Hypothalamus (tissue), 51 donors: ENCODE measurements around the gene NPFFR1.

Source experiments
- DNase-seq, 51 donors: peaks; one replicate each; lab custom pipeline; 2025; lab: John Stamatoyannopoulos, UW

The NPFFR1 gene

DNA sequence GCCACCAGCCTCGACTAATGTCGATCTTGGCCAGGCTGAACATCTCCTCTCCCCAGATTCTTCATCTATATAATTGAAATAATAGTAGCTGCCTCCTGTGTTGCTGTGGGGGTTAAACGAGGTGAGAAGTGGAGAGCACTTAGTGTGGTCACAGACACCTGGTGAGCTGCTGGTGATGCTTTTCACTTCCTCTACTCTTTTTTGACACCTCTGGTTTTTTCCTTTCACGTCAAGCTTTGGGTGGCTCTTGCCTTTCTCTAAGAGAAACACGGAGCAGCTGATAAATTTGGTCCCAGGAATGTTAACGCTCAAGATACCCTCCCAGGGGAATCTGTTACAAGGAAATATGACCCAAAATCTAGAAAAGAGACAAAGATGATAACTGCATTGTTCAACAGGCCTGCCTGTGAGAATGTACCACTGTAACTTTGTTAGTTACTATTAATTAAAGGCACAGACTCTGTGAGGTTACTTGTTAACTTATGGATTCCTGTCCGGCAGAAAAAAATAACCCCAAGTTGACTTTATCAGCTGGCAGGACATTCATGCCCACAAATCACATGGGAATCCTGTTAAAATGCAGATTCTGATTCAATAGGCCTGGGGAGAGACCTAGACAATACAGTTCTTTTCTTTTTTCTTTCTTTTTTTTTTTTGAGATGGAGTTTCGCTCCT, 9.5 kb upstream of the NPFFR1 start:
- DNase-seq: no peak

DNA sequence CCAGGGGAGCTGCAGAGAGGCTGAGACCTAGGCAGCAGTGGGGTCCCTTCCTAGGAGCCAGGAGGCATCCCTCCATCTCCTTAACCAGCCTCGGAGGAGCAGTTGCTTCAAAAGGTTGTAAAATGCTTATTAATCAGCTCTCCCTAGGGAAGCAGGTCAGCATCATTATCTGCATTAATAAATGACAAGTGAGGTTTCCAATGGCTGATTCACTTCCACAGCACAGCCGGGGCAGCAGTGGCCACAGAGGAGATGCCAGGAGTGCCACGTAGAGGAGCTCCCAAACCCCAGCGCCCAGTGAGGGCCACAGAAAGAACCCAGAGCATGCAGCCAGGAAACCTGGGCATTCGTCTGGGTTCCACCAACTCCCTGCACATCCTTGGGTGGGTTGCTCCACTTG, 8.2 kb upstream of the NPFFR1 start:
- DNase-seq: no peak

GRCh38 chr10:70289739-70290138, 5.9 kb upstream of the NPFFR1 start:
- DNase-seq: no peak

DNA sequence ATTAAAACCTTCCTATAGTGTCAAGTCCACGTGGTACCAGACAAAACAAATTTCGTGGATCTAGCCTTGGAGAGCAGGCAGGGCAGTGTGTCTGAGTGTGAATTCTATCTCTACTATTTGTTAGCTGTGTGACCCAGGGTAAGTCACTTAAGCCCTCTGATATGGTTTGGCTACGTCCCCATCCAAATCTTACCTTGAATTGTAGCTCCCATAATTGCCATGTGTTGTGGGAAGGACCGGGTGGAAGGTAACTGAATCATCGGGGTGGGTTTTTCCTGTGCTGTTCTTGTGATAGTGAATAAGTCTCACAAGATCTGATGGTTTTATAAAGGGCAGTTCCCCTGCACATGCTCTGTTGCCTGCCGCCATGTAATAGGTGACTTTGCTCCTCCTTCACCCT, 2.8 kb upstream of the NPFFR1 start:
- no peak for DNase-seq

DNA sequence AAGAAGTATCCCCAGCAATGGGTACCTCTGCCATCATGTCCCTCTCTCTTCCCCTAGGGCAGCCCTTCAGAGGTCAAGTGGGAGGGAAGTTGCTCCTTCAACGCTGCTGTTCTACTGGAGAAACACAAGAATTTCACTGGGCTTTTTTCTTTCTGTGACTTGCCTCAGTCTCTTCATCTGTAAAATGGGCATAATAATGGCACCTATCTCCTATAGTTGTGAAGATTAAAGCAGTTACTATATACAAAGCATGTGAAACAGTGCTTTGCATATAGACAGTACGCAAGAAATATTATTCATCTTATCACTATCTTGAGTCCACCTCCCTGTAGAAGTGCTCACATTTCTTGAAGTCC, 1.6 kb upstream of the NPFFR1 start:
- no peak for DNase-seq

DNA sequence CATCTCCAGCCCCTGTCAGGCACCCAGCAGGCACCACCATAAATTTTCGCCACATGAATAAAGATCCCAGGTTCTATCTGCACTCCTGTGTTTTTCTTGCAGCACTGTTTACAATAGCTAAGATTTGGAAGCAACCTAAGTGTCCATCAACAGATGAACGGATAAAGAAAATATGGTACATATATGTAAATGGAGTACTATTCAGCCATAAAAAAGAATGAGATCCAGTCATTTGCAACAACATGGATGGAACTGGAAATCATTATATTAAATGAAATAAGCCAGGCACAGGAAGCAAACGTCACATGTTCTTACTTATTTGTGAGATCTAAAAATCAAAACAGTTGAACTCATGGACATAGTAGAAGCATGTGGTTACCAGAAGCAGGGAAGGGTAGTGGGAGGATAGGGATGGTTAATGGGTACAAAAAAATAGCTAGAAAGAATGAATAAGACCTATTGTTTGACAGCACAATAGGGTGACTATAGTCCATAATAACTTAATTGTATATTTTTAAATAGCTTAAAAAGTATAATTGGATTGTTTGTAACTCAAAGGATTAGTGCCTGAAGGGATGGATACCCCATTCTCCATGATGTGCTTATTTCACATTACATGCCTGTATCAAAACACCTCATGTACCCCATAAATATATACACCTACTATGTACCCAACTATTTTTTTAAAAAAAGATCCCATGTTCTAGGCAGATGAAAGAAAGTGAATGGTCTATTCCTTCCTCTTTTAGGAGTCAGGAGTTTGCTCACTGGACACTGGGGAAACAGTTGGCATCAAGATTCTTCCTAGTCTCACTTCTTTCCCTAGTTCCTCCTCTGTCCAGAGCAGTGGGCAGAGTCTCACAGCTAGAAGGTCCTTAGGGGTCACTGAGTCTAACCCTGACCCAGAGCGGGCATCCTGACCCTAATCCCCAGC, 1.0 kb upstream of the NPFFR1 start:
- DNase-seq: no peak

DNA sequence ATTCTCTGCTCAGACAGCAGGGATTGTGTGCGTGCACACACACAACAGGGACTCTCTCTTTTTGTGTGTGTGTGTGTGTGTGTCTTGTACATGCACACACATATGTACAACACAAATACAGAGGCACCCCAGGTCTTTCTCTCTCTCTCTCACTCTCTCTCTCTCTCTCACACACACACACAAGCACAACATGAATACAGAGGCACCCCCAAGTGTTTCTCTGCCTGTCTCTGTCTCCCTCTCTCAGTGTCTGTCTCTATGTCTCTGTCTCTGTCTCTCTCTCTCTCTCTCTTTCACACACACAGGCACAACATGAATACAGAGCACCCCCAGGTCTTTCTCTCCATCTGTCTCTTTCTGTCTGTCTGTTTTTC, 746 bp downstream of the NPFFR1 start:
- DNase-seq: no peak

- DNase-seq: no peak
Observed at GRCh38 chr10:70281609-70282008, 2.2 kb downstream of the NPFFR1 start.

- no peak for DNase-seq
Observed at GRCh38 chr10:70280099-70280498, 3.7 kb downstream of the NPFFR1 start.

DNA sequence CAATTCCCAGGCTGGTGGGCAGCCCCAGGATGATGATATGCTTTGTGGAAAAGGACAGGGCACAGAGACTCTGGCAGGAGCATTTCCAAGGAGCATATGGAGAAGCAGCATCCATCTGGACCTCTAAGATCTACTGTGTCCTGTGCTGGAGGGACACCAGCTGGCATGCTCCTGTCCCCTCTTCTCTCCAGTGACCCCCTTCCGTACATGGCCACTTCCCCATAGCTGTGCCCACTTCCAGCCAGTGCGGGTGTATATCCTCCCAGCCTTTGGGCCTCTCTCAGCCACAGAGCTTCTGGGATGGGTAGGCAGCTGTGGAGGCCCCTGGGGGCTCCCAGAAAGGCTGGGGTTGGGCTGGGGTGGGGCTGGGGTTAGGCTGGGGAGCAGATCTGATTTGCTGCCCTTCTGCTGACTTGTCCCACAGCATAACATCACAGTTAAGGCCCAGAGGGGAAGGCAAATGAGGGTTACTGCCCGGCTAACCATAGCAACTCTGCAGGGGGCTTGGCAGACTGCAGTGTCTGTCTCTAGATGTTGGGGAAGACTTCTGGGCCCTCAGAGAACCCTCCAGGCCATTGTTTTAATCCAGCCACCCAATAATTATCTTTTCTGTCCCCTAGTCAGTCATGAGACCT, 6.3 kb downstream of the NPFFR1 start:
- no peak for DNase-seq

DNA sequence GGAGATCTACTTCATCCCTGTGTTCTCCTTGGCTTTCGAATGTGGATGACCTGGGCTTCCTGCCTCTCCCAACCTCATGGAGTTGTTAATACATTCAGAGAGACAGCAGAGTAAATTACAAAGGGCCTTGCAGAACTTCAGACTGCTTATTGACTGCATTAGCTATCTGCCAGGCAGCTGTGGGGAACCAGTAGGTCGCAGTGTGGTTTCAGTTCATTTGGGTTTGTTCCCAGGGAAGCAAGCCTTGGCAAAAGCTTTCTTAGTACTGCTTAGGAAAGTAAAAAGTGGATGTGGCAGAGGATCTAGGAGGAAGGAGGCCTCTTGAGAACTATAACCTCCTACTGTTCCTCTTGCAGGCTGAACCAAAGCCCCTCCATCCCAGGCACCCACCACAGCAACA, 9.2 kb downstream of the NPFFR1 start:
- DNase-seq: peak in 20 of 51 donors; percentile 13 to 68 (median 38)

DNA sequence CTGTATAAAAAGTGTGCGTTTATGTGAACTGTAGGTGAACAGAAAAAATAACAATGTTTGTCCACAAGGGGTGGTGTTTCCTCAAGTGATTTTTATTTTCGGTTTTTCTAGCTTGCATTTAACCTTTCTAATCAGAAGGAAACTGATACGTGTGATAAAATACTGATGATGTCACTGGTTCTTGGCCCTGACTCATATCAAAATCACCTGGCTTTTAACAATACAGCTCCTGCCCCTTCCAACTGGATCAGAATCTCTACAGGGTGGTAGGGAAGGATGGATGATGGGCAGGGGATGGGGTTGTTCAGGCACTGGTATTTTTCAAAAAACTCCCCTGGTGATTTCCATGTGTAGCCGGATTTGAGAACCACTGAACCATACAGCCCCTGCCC, 10.9 kb downstream of the NPFFR1 start:
- DNase-seq: no peak

DNA sequence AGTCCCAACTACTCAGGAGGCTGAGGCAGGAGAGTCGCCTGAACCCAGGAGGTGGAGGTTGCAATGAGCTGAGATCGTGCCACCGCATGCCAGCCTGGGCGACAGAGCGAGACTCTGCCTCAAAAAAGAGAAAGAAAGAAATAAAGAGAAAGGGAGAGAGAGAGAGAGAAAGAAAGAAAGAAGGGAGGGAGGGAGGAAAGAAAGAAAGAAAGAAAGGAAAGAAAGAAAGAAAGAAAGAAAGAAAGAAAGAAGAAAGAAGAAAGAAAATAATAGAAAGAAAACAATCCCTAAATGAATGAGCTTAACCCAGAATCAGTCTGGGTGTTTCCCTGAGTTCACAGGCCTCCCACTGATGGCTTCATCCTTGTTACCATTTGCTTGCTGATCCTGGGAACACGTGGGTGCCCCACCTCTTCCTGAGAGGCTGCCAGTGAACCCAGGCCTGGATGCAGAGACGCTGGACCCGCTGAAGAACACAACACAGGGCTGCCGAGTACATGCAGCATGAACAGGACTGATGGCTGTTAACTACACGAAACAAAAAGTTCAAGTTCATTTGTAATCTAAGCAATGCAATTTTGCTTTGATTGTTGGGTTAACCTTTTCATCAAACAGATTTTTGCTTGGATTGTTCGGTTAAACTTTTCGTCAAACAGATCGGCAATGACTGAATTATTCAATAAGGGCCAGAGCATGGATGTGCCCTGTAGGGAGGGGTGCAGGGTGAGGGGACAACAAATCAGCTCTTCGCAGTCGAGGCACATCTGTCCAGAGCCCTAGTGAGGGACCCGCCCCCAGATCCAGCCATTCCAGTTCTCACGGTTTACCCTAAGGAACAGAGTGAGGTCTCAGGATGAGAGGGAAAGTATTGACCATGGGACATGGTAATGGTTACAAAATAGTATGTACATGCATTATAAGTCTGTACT, 11.5 kb downstream of the NPFFR1 start:
- peak in 3 of 51 donors; percentile 5 to 12 (median 6) for DNase-seq

GRCh38 chr10:70270952-70271351, 12.9 kb downstream of the NPFFR1 start:
- no peak for DNase-seq

GRCh38 chr10:70269741-70270140, 14.1 kb downstream of the NPFFR1 start:
- no peak for DNase-seq

- DNase-seq: no peak
Observed at GRCh38 chr10:70268376-70268775, 15.4 kb downstream of the NPFFR1 start.

DNA sequence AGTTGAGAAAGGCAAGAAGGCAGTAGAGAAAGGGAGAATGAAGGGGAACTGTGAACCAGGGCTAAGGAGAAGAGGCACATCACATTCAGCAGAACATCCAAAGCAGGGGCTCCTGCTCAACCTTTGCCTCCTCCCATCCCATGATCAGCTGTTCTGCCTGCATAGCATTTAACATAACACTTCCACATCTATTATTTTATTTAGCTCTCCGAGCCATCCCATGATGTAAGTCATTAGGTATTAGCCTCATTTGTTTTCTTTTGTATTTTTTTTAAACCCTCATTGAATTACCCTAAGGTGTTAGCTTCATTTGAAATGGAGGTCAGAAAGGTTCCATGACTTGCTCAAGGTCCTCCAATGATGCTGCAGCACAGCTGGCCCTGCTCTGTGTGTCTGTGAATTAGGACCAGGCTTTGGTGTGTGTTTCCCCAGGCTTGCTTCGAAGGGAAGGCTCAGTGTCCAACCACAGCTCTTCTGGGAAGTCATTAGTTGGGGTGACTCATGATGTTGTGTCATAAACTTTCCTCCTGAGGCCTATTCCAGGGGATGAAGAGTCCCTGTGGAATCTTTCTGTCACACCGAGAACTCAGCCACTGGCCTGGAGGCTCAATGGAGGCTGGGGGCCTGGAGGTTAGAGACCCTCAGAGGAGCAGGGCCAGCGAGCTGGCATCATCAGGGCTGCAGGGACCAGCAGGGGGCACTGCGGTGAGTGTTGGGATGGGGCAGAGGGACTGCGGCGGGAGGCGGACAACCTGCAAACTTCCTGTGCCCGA, 16.5 kb downstream of the NPFFR1 start:
- no peak for DNase-seq

GRCh38 chr10:70266701-70267100, 17.1 kb downstream of the NPFFR1 start:
- no peak for DNase-seq

DNA sequence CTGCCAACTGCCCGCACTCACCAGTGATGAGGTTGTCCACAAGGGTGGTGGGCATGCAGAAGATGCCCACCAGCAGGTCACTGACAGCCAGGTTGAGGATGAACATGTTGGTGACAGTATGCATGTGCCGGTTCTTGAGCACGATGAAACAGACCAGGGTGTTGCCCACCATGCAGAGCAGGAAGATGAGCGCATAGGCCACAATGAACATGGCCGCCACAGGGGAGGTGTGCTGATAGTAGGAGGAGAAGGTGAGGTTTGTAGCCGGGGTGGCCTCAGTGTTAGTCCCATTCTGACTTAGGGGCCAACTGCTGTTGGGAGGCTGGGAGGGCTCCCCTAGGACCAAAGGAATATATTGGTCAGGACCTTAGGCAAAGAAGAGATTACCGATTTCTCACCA, 17.7 kb downstream of the NPFFR1 start:
- DNase-seq: no peak
